CD8-positive, alpha-beta memory T cell (primary cell): ENCODE results near the gene EPHX1. TPM values are rescaled to one million over a fixed set of nuclear protein-coding genes. Genes with fewer than 3 reads are reported as not detected.
"Not testable (repeated sequence)": the region's sequence is repeated elsewhere in the genome, so short reads cannot be mapped to it uniquely, and the experiment has no call there.

ENCODE experiments used
- CTCF ChIA-PET: fragments of 350-600 bp; sonication (Branson Sonifier 250); formaldehyde crosslinking; loops from one replicate; lab custom pipeline; 2021; ENCODE audit warnings: antibody characterized with exemption; lab: Charles Lee
- POLR2A ChIA-PET: fragments of 350-600 bp; sonication (Branson Sonifier 250); formaldehyde crosslinking; loops from one replicate; lab custom pipeline; 2021; ENCODE audit warnings: antibody characterized with exemption; lab: Charles Lee
- DNase-seq, 5 donors: peaks; one replicate each; pipeline versions ENCODE4 v3.0.0 to v3.0.0-alpha.2; 2020 to 2022; ENCODE audit warnings: mixed read lengths in 1 of 5
- H3K27ac ChIP-seq: one replicate; pipeline ENCODE4 v1.7.0; 2013; ENCODE audit warnings: low read depth, mild to moderate bottlenecking, low read length, moderate library complexity
- H3K27me3 ChIP-seq: 2 replicates; pipeline ENCODE4 v1.7.0; 2013; ENCODE audit warnings: low read length, mild to moderate bottlenecking; ENCODE audit not compliant: insufficient read depth, poor library complexity, severe bottlenecking
- H3K36me3 ChIP-seq: 2 replicates; pipeline ENCODE4 v1.7.0; 2013; ENCODE audit warnings: mild to moderate bottlenecking, low read length, moderate library complexity; ENCODE audit not compliant: insufficient read depth
- H3K4me1 ChIP-seq: 2 replicates; pipeline ENCODE4 v1.7.0; 2013; ENCODE audit warnings: mild to moderate bottlenecking, low read length, moderate library complexity; ENCODE audit not compliant: insufficient read depth
- H3K4me3 ChIP-seq: 2 replicates; pipeline ENCODE4 v1.7.0; 2013; ENCODE audit warnings: mild to moderate bottlenecking, low read length
- H3K9me3 ChIP-seq: 2 replicates; pipeline ENCODE4 v1.7.0; 2013; ENCODE audit warnings: mild to moderate bottlenecking, low read length
- H3K27ac Mint-ChIP-seq, 8 donors: one replicate each; pipeline ENCODE4 v1.8.0; 2020 to 2021; ENCODE audit warnings: mixed read lengths in 8 of 8, mild to moderate bottlenecking in 6 of 8, inconsistent platforms in 3 of 8, moderate library complexity in 3 of 8
- H3K27me3 Mint-ChIP-seq, 2 donors: one replicate each; pipeline ENCODE4 v1.8.0; 2020 to 2021; ENCODE audit warnings: mixed read lengths in 2 of 2, mild to moderate bottlenecking in 1 of 2, moderate library complexity in 1 of 2
- H3K36me3 Mint-ChIP-seq, 3 donors: one replicate each; pipeline ENCODE4 v1.8.0; 2020 to 2021; ENCODE audit warnings: mixed read lengths in 3 of 3, inconsistent platforms in 1 of 3, mild to moderate bottlenecking in 1 of 3
- H3K4me1 Mint-ChIP-seq, 3 donors: one replicate each; pipeline ENCODE4 v1.8.0; 2020 to 2021; ENCODE audit warnings: mixed read lengths in 3 of 3, inconsistent platforms in 1 of 3, mild to moderate bottlenecking in 1 of 3
- H3K4me3 Mint-ChIP-seq, 7 donors: one replicate each; pipeline ENCODE4 v1.8.0; 2020 to 2021; ENCODE audit warnings: mixed read lengths in 7 of 7, mild to moderate bottlenecking in 6 of 7, moderate library complexity in 4 of 7, inconsistent platforms in 2 of 7
- H3K9me3 Mint-ChIP-seq, 5 donors: one replicate each; pipeline ENCODE4 v1.8.0; 2020 to 2022; ENCODE audit warnings: mixed read lengths in 5 of 5, mild to moderate bottlenecking in 3 of 5, moderate library complexity in 2 of 5, inconsistent platforms in 1 of 5
- polyA plus RNA-seq: library from polyadenylated mRNA; unstranded; fragments of 300-500 nt; fragmentation: Illumina TruSeq; gene quantifications from one replicate; pipeline ENCODE4 v1.2.3, GENCODE V29; 2021
- total RNA-seq, 2 experiments: library from RNA; stranded (reverse); gene quantifications; one replicate each; pipeline ENCODE4 v1.2.3, GENCODE V29; 2021

Gene EPHX1
- total and polyA plus RNA-seq, 3 experiments from 2014 or later = 1.8 to 3.0 (median 2.2) TPM

DNA sequence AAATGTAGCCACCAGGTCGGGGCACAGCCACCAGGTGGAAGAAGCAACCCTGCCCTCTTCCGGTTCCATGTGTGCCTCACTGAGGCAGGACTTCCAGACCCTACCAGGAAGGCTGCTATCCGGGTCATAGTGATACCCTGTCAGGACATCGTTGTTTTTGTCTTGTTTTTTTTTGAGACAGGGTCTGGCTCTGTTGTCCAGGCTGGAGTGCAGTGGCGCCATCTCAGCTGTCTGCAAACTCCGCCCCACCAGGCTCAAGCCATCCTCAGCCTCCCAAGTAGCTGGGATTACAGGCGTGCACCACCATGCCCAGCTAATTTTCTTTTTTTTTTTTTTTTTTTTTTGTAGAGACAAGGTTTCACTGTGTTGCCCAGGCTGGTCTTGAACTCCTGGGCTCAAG is 5.2 kb downstream of the EPHX1 start:
- CTCF ChIA-PET, H3K27ac Mint-ChIP-seq, POLR2A ChIA-PET, H3K27me3 Mint-ChIP-seq, H3K4me1 Mint-ChIP-seq, H3K9me3 ChIP-seq, H3K27ac ChIP-seq, H3K9me3 Mint-ChIP-seq, H3K27me3 ChIP-seq, H3K4me1 ChIP-seq, H3K36me3 Mint-ChIP-seq, DNase-seq, H3K4me3 Mint-ChIP-seq, H3K36me3 ChIP-seq, H3K4me3 ChIP-seq: not testable (repeated sequence)

DNA sequence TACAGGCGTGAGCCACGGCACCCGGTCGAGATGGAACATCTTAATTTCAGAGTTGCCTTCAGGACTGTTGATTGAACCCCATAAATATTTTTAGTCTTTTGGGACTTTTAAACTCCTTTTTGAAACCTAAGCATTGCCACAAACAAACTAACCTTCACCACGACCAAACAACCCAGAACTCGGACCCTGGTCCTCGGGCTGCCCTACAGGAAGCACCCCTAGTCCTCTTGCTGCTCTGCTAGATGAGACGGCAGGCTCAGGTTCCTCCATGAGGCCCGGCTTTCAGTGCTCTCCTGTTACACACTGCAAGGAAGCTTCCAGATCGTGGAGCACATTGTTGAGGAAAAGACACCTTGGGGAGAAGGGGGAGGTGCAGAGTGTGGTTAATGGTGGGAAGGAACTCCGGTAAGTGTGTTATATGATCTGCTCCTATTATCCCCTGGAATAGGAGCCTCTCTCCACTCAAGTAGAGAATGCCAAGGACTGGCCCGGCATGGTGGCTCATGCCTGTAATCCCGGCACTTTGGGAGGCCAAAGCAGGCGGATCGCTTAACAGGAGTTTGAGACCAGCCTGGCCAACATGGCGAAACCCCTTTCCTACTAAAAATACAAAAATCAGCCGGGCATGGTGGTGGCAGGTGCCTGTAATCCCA is 5.7 kb downstream of the EPHX1 start:
- Histone ChIP-seq H3K4me1 (no peaks in the 10 kb centered on the region), H3K9me3 (no peaks in the 10 kb centered on the region), H3K36me3 (no peaks in the 10 kb centered on the region), H3K4me3 (no peak overlapping the region), H3K27ac (no peak overlapping the region), H3K27me3 (no peaks in the 10 kb centered on the region)
- Mint-ChIP-seq H3K9me3 (no peaks in the 10 kb centered on the region), H3K36me3 (no peaks in the 10 kb centered on the region), H3K4me3 (no peak overlapping the region), H3K27ac (no peak overlapping the region), H3K4me1 (peaks cover under 1 to 4% (median 4%) of the 10 kb centered on the region in 3 donors), H3K27me3 (no peaks in the 10 kb centered on the region)
- ChIA-PET POLR2A (no interaction called here), CTCF (interaction anchor here (1.6 kb wide), 1 partner anchor 38 kb away, joined by 5 read pairs; the partner anchor contains the start of gene SRP9)
- no peak for DNase-seq

GRCh38 chr1:225816643-225817538 is 7.0 kb downstream of the EPHX1 start:
- H3K27ac Mint-ChIP-seq = no peak overlapping the region
- H3K27me3 Mint-ChIP-seq = no peaks in the 10 kb centered on the region
- CTCF ChIA-PET = interaction anchor here (1.6 kb wide), 1 partner anchor 39 kb away, joined by 5 read pairs; the partner anchor contains the start of gene SRP9

DNA sequence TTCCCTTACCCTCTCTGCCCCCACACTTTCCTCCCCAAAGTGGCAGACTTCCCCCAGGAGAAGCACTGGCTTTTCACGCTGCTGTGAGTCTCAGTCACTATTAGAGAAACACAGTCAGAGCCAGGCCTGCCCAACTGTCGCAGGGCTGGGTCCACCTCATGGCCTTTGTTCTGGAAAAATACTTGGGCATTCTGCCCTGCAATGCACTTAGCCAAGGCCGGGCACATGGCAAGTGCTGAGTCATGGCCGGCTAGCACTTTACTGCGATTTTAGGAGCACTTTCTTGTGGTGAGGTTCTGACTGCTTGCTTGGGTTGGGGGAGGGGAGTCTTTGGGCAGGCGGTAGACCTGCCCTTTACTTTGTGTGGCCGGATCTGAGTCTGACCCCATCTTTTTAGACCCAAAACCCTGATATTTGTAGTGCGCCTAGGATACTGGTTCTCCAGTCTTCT is 7.7 kb downstream of the EPHX1 start:
- H3K4me1 Mint-ChIP-seq = no peaks in the 10 kb centered on the region
- POLR2A ChIA-PET = no interaction called here
- DNase-seq = no peak
- H3K9me3 Mint-ChIP-seq = no peaks in the 10 kb centered on the region
- H3K27ac Mint-ChIP-seq = no peak overlapping the region
- no peak overlapping the region for H3K4me3 Mint-ChIP-seq
- Histone ChIP-seq H3K4me3 (no peak overlapping the region), H3K36me3 (no peaks in the 10 kb centered on the region), H3K27ac (peak overlapping the region; percentile 4), H3K4me1 (no peaks in the 10 kb centered on the region), H3K27me3 (no peaks in the 10 kb centered on the region), H3K9me3 (no peaks in the 10 kb centered on the region)
- no peaks in the 10 kb centered on the region for H3K36me3 Mint-ChIP-seq
- no peaks in the 10 kb centered on the region for H3K27me3 Mint-ChIP-seq
- CTCF ChIA-PET = no interaction called here

More at GRCh38 chr1:225816643-225817538, 7.0 kb downstream of the EPHX1 start:
- H3K27ac ChIP-seq = peak overlapping the region; percentile 4
- Mint-ChIP-seq H3K4me1 (no peaks in the 10 kb centered on the region), H3K4me3 (no peak overlapping the region), H3K36me3 (no peaks in the 10 kb centered on the region), H3K9me3 (no peaks in the 10 kb centered on the region)
- no peak overlapping the region for H3K4me3 ChIP-seq
- no peaks in the 10 kb centered on the region for H3K36me3 ChIP-seq
- no peaks in the 10 kb centered on the region for H3K9me3 ChIP-seq
- H3K4me1 ChIP-seq = no peaks in the 10 kb centered on the region
- H3K27me3 ChIP-seq = no peaks in the 10 kb centered on the region
- no peak for DNase-seq
- POLR2A ChIA-PET = no interaction called here

- no peak overlapping the region for H3K4me3 Mint-ChIP-seq
- Histone ChIP-seq H3K36me3 (no peaks in the 10 kb centered on the region), H3K27ac (no peak overlapping the region), H3K4me3 (no peak overlapping the region), H3K9me3 (no peaks in the 10 kb centered on the region), H3K27me3 (no peaks in the 10 kb centered on the region), H3K4me1 (no peaks in the 10 kb centered on the region)
- H3K27me3 Mint-ChIP-seq = no peaks in the 10 kb centered on the region
- POLR2A ChIA-PET = interaction anchor here (0.6 kb wide), 1 partner anchor 26 kb away, joined by 7 read pairs; no protein-coding TSS in a partner anchor
- H3K4me1 Mint-ChIP-seq = no peaks in the 10 kb centered on the region
- DNase-seq = no peak
- H3K9me3 Mint-ChIP-seq = no peaks in the 10 kb centered on the region
- no peak overlapping the region for H3K27ac Mint-ChIP-seq
- no peaks in the 10 kb centered on the region for H3K36me3 Mint-ChIP-seq
- CTCF ChIA-PET = no interaction called here
Observed at GRCh38 chr1:225818229-225818628, 8.3 kb downstream of the EPHX1 start.

GRCh38 chr1:225819346-225820192 is 9.6 kb downstream of the EPHX1 start:
- H3K4me1 Mint-ChIP-seq = no peaks in the 10 kb centered on the region

GRCh38 chr1:225820522-225821120 is 10.7 kb downstream of the EPHX1 start:
- ChIA-PET CTCF (no interaction called here), POLR2A (no interaction called here)
- Mint-ChIP-seq H3K27ac (no peak overlapping the region), H3K36me3 (no peaks in the 10 kb centered on the region), H3K27me3 (no peaks in the 10 kb centered on the region), H3K4me3 (no peak overlapping the region), H3K4me1 (no peaks in the 10 kb centered on the region), H3K9me3 (no peaks in the 10 kb centered on the region)
- no peaks in the 10 kb centered on the region for H3K36me3 ChIP-seq
- H3K27ac ChIP-seq = no peak overlapping the region
- H3K4me3 ChIP-seq = no peak overlapping the region
- no peaks in the 10 kb centered on the region for H3K27me3 ChIP-seq
- no peaks in the 10 kb centered on the region for H3K4me1 ChIP-seq
- H3K9me3 ChIP-seq = no peaks in the 10 kb centered on the region
- no peak for DNase-seq

More at GRCh38 chr1:225819346-225820192, 9.6 kb downstream of the EPHX1 start:
- POLR2A ChIA-PET = no interaction called here
- CTCF ChIA-PET = no interaction called here
- Histone ChIP-seq H3K27me3 (no peaks in the 10 kb centered on the region), H3K36me3 (no peaks in the 10 kb centered on the region), H3K4me1 (no peaks in the 10 kb centered on the region), H3K9me3 (no peaks in the 10 kb centered on the region), H3K27ac (no peak overlapping the region), H3K4me3 (no peak overlapping the region)
- no peak overlapping the region for H3K27ac Mint-ChIP-seq
- no peak overlapping the region for H3K4me3 Mint-ChIP-seq
- no peaks in the 10 kb centered on the region for H3K9me3 Mint-ChIP-seq
- no peaks in the 10 kb centered on the region for H3K36me3 Mint-ChIP-seq
- no peaks in the 10 kb centered on the region for H3K27me3 Mint-ChIP-seq
- no peak for DNase-seq
